IMR-90 (cell line): ENCODE measurements around the gene ANO4. TPM values are rescaled to one million over a fixed set of nuclear protein-coding genes. Genes with fewer than 3 reads are reported as not detected.

Experiments
- ATAC-seq: fragments of 200-7000 bp; cut with Tn5 transposase; 2 replicates; pipeline ENCODE4 v1.9.1; 2020; ENCODE audit warnings: low read depth, mild to moderate bottlenecking, moderate library complexity
- BruUV-seq: library from RNA; stranded (reverse); fragments of 400-500 nt; replicated peaks from 2 replicates; lab custom pipeline; 2021; lab: Mats Ljungman, UMichigan
- CTCF ChIA-PET: fragments of 300-600 bp; formaldehyde crosslinking; extraction: SDS; loops from one replicate; lab custom pipeline; 2021; ENCODE audit warnings: antibody characterized with exemption; lab: Yijun Ruan, JAX
- POLR2A ChIA-PET: fragments of 300-600 bp; sonication (Branson Sonifier 250); formaldehyde crosslinking; loops from one replicate; lab custom pipeline; 2022; ENCODE audit warnings: antibody characterized with exemption; ENCODE audit not compliant: unreplicated experiment; lab: Charles Lee
- DNase-seq: peaks from one replicate; pipeline ENCODE4 v3.0.0; 2013
- H2AFZ ChIP-seq: replicated peaks from 2 replicates; pipeline ENCODE3; 2013; ENCODE audit warnings: low read length, mild to moderate bottlenecking; ENCODE audit not compliant: poor library complexity
- H2AK5ac ChIP-seq: 2 replicates; pipeline ENCODE4 v1.6.1; 2013; ENCODE audit warnings: low read depth, low read length, inconsistent platforms
- H2AK9ac ChIP-seq: replicated peaks from 2 replicates; pipeline ENCODE3; 2013; ENCODE audit warnings: mild to moderate bottlenecking, low read depth, low read length, moderate library complexity; ENCODE audit not compliant: poor library complexity
- H2BK120ac ChIP-seq: 2 replicates; pipeline ENCODE4 v1.6.1; 2013; ENCODE audit warnings: low read depth, low read length, inconsistent platforms
- H2BK15ac ChIP-seq: 3 replicates; pipeline ENCODE4 v1.6.1; 2013; ENCODE audit warnings: low read depth, low read length, inconsistent platforms
- H2BK20ac ChIP-seq: 2 replicates; pipeline ENCODE4 v1.6.1; 2013; ENCODE audit warnings: low read depth, mild to moderate bottlenecking, inconsistent platforms, low read length, moderate library complexity
- H2BK5ac ChIP-seq: 2 replicates; pipeline ENCODE4 v1.6.1; 2013; ENCODE audit warnings: mild to moderate bottlenecking, low read depth, low read length, inconsistent platforms; ENCODE audit not compliant: poor library complexity, severe bottlenecking
- H3K14ac ChIP-seq: replicated peaks from 2 replicates; pipeline ENCODE4 v1.6.1; 2013; ENCODE audit warnings: low read depth, low read length, inconsistent platforms
- H3K18ac ChIP-seq: 2 replicates; pipeline ENCODE4 v1.6.1; 2013; ENCODE audit warnings: low read depth, low read length, control low read depth
- H3K23ac ChIP-seq: 2 replicates; pipeline ENCODE4 v1.6.1; 2013; ENCODE audit warnings: low read depth, low read length, inconsistent platforms
- H3K27ac ChIP-seq: 2 replicates; pipeline ENCODE4 v1.5.1; 2013; ENCODE audit warnings: mild to moderate bottlenecking, control low read depth, low read length; ENCODE audit not compliant: insufficient read depth
- H3K27me3 ChIP-seq: 2 replicates; pipeline ENCODE4 v1.6.1; 2013; ENCODE audit warnings: low read length; ENCODE audit not compliant: control insufficient read depth, insufficient read depth
- H3K36me3 ChIP-seq: 2 replicates; pipeline ENCODE4 v1.6.1; 2013; ENCODE audit warnings: low read length, mixed read lengths; ENCODE audit not compliant: control insufficient read depth, insufficient read depth
- H3K4ac ChIP-seq: 2 replicates; pipeline ENCODE4 v1.6.1; 2013; ENCODE audit warnings: low read depth, low read length, inconsistent platforms
- H3K4me1 ChIP-seq: 2 replicates; pipeline ENCODE4 v1.6.1; 2013; ENCODE audit warnings: low read length, mixed read lengths; ENCODE audit not compliant: control insufficient read depth, insufficient read depth
- H3K4me2 ChIP-seq: 2 replicates; pipeline ENCODE4 v1.6.1; 2013; ENCODE audit warnings: low read depth, mild to moderate bottlenecking, control low read depth, low read length, moderate library complexity
- H3K4me3 ChIP-seq: 2 replicates; pipeline ENCODE4 v1.5.1; 2013; ENCODE audit warnings: low read depth, mild to moderate bottlenecking, control low read depth, low read length, moderate library complexity; ENCODE audit not compliant: insufficient read depth
- H3K56ac ChIP-seq: 2 replicates; pipeline ENCODE4 v1.6.1; 2013; ENCODE audit warnings: low read length, inconsistent platforms; ENCODE audit not compliant: insufficient read depth; ENCODE audit errors: extremely low read depth
- H3K79me1 ChIP-seq, 2 experiments: 2 replicates each; pipeline ENCODE4 v1.6.1; 2013; ENCODE audit warnings: low read length in 2 of 2, inconsistent platforms in 1 of 2, low read depth in 1 of 2
- H3K9ac ChIP-seq: 2 replicates; pipeline ENCODE4 v1.6.1; 2013; ENCODE audit warnings: low read depth, low read length, control low read depth
- H3K9me1 ChIP-seq: 2 replicates; pipeline ENCODE4 v1.6.1; 2013; ENCODE audit warnings: low read length, inconsistent platforms; ENCODE audit not compliant: insufficient read depth
- H3K9me3 ChIP-seq: 2 replicates; pipeline ENCODE4 v1.6.1; 2013; ENCODE audit warnings: low read length; ENCODE audit not compliant: control insufficient read depth, insufficient read depth
- H4K20me1 ChIP-seq: 2 replicates; pipeline ENCODE4 v1.6.1; 2013; ENCODE audit warnings: low read length, inconsistent platforms; ENCODE audit not compliant: insufficient read depth
- H4K5ac ChIP-seq: 2 replicates; pipeline ENCODE4 v1.6.1; 2013; ENCODE audit warnings: mild to moderate bottlenecking, low read depth, low read length, control low read depth
- H4K8ac ChIP-seq, 2 experiments: 2 replicates each; pipeline ENCODE4 v1.6.1; 2013; ENCODE audit warnings: low read depth in 2 of 2, low read length in 2 of 2, control low read depth in 1 of 2, inconsistent platforms in 1 of 2
- H4K91ac ChIP-seq: 2 replicates; pipeline ENCODE4 v1.6.1; 2013; ENCODE audit warnings: low read depth, low read length, inconsistent platforms; ENCODE audit not compliant: insufficient read depth
- BHLHE40 ChIP-seq: fragments of 150-350 bp; IDR thresholded peaks from 2 replicates; pipeline ENCODE4 v1.6.1; 2016; ENCODE audit warnings: mild to moderate bottlenecking, low read depth, low read length
- CEBPB ChIP-seq: IDR thresholded peaks from 2 replicates; pipeline ENCODE4 v1.6.1; 2012; ENCODE audit warnings: low read depth, low read length, improper control_type of control experiment
- CHD1 ChIP-seq: IDR thresholded peaks from 2 replicates; pipeline ENCODE4 v1.6.1; 2012; ENCODE audit warnings: low read depth, low read length, improper control_type of control experiment
- FOS ChIP-seq: fragments of 150-350 bp; IDR thresholded peaks from 2 replicates; pipeline ENCODE4 v1.6.1; 2016; ENCODE audit warnings: low read depth, low read length
- MAFK ChIP-seq: IDR thresholded peaks from 2 replicates; pipeline ENCODE4 v1.6.1; 2012; ENCODE audit warnings: low read depth, low read length, improper control_type of control experiment
- MAZ ChIP-seq: IDR thresholded peaks from 2 replicates; pipeline ENCODE4 v1.6.1; 2012; ENCODE audit warnings: low read depth, mild to moderate bottlenecking, low read length, improper control_type of control experiment, moderate library complexity, borderline replicate concordance
- MXI1 ChIP-seq: IDR thresholded peaks from 2 replicates; pipeline ENCODE4 v1.6.1; 2012; ENCODE audit warnings: low read depth, mild to moderate bottlenecking, low read length, moderate library complexity, borderline replicate concordance
- NFE2L2 ChIP-seq: fragments of 150-350 bp; IDR thresholded peaks from 2 replicates; pipeline ENCODE4 v1.6.1; 2016; ENCODE audit warnings: low read depth, mild to moderate bottlenecking, low read length
- POLR2A ChIP-seq: IDR thresholded peaks from 2 replicates; pipeline ENCODE4 v1.6.1; 2012; ENCODE audit warnings: mild to moderate bottlenecking, low read depth, low read length
- RAD21 ChIP-seq: IDR thresholded peaks from 2 replicates; pipeline ENCODE4 v1.6.1; 2012; ENCODE audit warnings: low read length, improper control_type of control experiment
- RCOR1 ChIP-seq: IDR thresholded peaks from 2 replicates; pipeline ENCODE4 v1.6.1; 2012; ENCODE audit warnings: mild to moderate bottlenecking, low read length, improper control_type of control experiment; ENCODE audit not compliant: insufficient replicate concordance
- RFX5 ChIP-seq: IDR thresholded peaks from 2 replicates; pipeline ENCODE4 v1.8.0; 2012; ENCODE audit warnings: low read depth, mild to moderate bottlenecking, low read length, moderate library complexity
- SMC3 ChIP-seq: fragments of 150-350 bp; IDR thresholded peaks from 2 replicates; pipeline ENCODE4 v1.6.1; 2016; ENCODE audit warnings: low read depth, mild to moderate bottlenecking, antibody characterized with exemption, low read length, moderate library complexity
- WGBS, 2 experiments: methylation state at CpG; one replicate each; pipeline versions ENCODE4 v1.1.5 to v1.1.7; 2013; ENCODE audit warnings: missing lambda C conversion rate in 2 of 2; ENCODE audit not compliant: insufficient read length in 1 of 2; ENCODE audit errors: extremely low coverage in 2 of 2; 5-methylcytosine and 5-hydroxymethylcytosine counted together
- dilution Hi-C: fragments of 300-500 bp; cut with HindIII; formaldehyde crosslinking; loops from one replicate; pipeline ENCODE4 v1.14.3; 2018; ENCODE audit warnings: low sequenced_read_pairs; ENCODE audit not compliant: unreplicated experiment
- in situ Hi-C: fragments of 300-500 bp; cut with MboI; formaldehyde crosslinking; loops from 3 replicates; pipeline ENCODE4 v1.14.3; 2019; ENCODE audit warnings: low sequenced_read_pairs, inconsistent platforms, mixed read lengths
- intact Hi-C: fragments of 100-400 bp; cut with micrococcal nuclease; formaldehyde crosslinking; loops from 2 replicates; pipeline ENCODE4 v1.10.0; 2022
- polyA plus RNA-seq, 3 experiments: library from polyadenylated mRNA; depleted of rRNA; stranded (reverse); fragments of >200 nt; gene quantifications; 2 replicates each; pipeline ENCODE4 v1.2.3, GENCODE V29; 2012; ENCODE audit warnings: low replicate concordance in 1 of 3
- total RNA-seq: library from RNA; depleted of rRNA; stranded (reverse); fragments of >200 nt; gene quantifications from 2 replicates; pipeline ENCODE4 v1.2.3, GENCODE V29; 2012
- TF ChIP-seq, protein P1 (sequence below): conservative IDR thresholded peaks from 2 replicates; pipeline ENCODE4 v1.5.1; 2012; ENCODE audit warnings: mild to moderate bottlenecking, low read depth, low read length, improper control_type of control experiment
- TF ChIP-seq, protein P2 (sequence below): fragments of 150-350 bp; IDR thresholded peaks from 2 replicates; pipeline ENCODE4 v1.6.1; 2017; ENCODE audit warnings: mild to moderate bottlenecking, antibody characterized with exemption, low read length, low read depth
- TF ChIP-seq, protein P3 (sequence below): fragments of 150-350 bp; IDR thresholded peaks from 2 replicates; pipeline ENCODE4 v1.6.1; 2016; ENCODE audit warnings: low read depth, mild to moderate bottlenecking, low read length, moderate library complexity, borderline replicate concordance

Gene ANO4
- total and polyA plus RNA-seq, 2 of the 4 experiments (the other 2 are of a cell fraction): 4.7 to 10.2 TPM

DNA sequence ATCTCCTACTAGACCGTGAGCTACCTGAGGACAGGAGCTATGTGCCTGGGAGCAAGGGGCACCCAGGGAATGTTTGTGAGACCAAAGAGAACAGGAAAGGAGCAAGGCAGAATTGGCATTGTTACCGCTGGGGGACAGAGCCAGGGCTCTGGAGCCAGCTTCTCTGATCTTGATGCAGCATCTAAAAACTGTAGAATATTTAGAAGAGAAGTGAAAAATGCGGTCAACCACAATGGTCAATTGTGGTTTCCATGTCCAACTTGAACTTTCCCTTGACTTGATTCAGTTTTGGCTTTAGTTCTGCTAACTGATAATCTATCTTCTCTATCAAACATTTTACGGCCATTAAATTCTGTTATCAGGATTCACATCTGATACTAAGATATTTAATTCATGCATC lies 201.2 kb downstream of the ANO4 start:
- no peak overlapping the region for H4K5ac ChIP-seq
- H3K4me2 ChIP-seq: no peak overlapping the region
- no peak overlapping the region for H2AK5ac ChIP-seq
- no peak overlapping the region for H3K14ac ChIP-seq
- BruUV-seq: no TSS peak
- H3K18ac ChIP-seq: no peak overlapping the region
- POLR2A ChIA-PET: no interaction called here
- no CpG with 5 or more reads among the region's 4 CpGs for WGBS, 2 experiments
- no peak overlapping the region for H4K8ac ChIP-seq
- no peaks in the 10 kb centered on the region for H3K27me3 ChIP-seq
- no peaks in the 10 kb centered on the region for H3K4me1 ChIP-seq
- no peak overlapping the region for H3K4me3 ChIP-seq
- no peak overlapping the region for H3K27ac ChIP-seq
- intact Hi-C loops (no loop called here), in situ Hi-C loops (no loop called here), dilution Hi-C loops (no loop called here)
- no peaks in the 10 kb centered on the region; the same call in 1 of the 2 replicates for H3K9me1 ChIP-seq
- H3K4ac ChIP-seq: no peak overlapping the region
- no peaks in the 10 kb centered on the region for H3K79me1 ChIP-seq
- no peak overlapping the region for H3K56ac ChIP-seq
- TF ChIP-seq RCOR1 (no peak), BHLHE40 (no peak), RFX5 (no peak), FOS (no peak), NFE2L2 (no peak), MAFK (no peak), RAD21 (no peak), SMC3 (no peak), CHD1 (no peak), CEBPB (no peak), MXI1 (no peak), MAZ (no peak), POLR2A (no peak)
- TF ChIP-seq, protein P1, sequence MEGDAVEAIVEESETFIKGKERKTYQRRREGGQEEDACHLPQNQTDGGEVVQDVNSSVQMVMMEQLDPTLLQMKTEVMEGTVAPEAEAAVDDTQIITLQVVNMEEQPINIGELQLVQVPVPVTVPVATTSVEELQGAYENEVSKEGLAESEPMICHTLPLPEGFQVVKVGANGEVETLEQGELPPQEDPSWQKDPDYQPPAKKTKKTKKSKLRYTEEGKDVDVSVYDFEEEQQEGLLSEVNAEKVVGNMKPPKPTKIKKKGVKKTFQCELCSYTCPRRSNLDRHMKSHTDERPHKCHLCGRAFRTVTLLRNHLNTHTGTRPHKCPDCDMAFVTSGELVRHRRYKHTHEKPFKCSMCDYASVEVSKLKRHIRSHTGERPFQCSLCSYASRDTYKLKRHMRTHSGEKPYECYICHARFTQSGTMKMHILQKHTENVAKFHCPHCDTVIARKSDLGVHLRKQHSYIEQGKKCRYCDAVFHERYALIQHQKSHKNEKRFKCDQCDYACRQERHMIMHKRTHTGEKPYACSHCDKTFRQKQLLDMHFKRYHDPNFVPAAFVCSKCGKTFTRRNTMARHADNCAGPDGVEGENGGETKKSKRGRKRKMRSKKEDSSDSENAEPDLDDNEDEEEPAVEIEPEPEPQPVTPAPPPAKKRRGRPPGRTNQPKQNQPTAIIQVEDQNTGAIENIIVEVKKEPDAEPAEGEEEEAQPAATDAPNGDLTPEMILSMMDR: no peak
- TF ChIP-seq, protein P2, sequence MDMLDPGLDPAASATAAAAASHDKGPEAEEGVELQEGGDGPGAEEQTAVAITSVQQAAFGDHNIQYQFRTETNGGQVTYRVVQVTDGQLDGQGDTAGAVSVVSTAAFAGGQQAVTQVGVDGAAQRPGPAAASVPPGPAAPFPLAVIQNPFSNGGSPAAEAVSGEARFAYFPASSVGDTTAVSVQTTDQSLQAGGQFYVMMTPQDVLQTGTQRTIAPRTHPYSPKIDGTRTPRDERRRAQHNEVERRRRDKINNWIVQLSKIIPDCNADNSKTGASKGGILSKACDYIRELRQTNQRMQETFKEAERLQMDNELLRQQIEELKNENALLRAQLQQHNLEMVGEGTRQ: no peak
- TF ChIP-seq, protein P3, sequence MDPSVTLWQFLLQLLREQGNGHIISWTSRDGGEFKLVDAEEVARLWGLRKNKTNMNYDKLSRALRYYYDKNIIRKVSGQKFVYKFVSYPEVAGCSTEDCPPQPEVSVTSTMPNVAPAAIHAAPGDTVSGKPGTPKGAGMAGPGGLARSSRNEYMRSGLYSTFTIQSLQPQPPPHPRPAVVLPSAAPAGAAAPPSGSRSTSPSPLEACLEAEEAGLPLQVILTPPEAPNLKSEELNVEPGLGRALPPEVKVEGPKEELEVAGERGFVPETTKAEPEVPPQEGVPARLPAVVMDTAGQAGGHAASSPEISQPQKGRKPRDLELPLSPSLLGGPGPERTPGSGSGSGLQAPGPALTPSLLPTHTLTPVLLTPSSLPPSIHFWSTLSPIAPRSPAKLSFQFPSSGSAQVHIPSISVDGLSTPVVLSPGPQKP: no peak
- H2AK9ac ChIP-seq: no peak overlapping the region
- CTCF ChIA-PET: no interaction called here
- H2BK20ac ChIP-seq: no peak overlapping the region
- no peak overlapping the region for H2BK15ac ChIP-seq
- H2AFZ ChIP-seq: no peak overlapping the region
- no peak overlapping the region for H4K91ac ChIP-seq
- ATAC-seq: no peak
- DNase-seq: no peak
- H3K9me3 ChIP-seq: no peaks in the 10 kb centered on the region
- H4K20me1 ChIP-seq: no peaks in the 10 kb centered on the region
- no peak overlapping the region for H3K9ac ChIP-seq
- no peak overlapping the region for H3K23ac ChIP-seq
- H2BK5ac ChIP-seq: no peak overlapping the region
- no peak overlapping the region for H2BK120ac ChIP-seq
- H3K36me3 ChIP-seq: no peaks in the 10 kb centered on the region; the same call in 1 of the 2 replicates
